HCT116 (cell line): ENCODE data around the gene MLPH. TPM values are rescaled to one million over a fixed set of nuclear protein-coding genes. Genes with fewer than 3 reads are reported as not detected.

Experiments
- ATAC-seq: fragments of 200-7000 bp; cut with Tn5 transposase; 2 replicates; pipeline ENCODE4 v1.9.1; 2020; ENCODE audit warnings: mild to moderate bottlenecking, moderate library complexity
- BruUV-seq: library from RNA; stranded (reverse); fragments of 400-500 nt; replicated peaks from 2 replicates; lab custom pipeline; 2021; lab: Mats Ljungman, UMichigan
- CTCF ChIA-PET: fragments of 300-600 bp; sonication (Branson Sonifier 250); formaldehyde crosslinking; loops from one replicate; lab custom pipeline; 2021; ENCODE audit warnings: antibody characterized with exemption; lab: Charles Lee
- POLR2A ChIA-PET: fragments of 300-600, 350-600 bp; sonication (Branson Sonifier 250); formaldehyde crosslinking; loops from one replicate; lab custom pipeline; 2021; ENCODE audit warnings: antibody characterized with exemption; lab: Charles Lee
- RAD21 ChIA-PET, 2 experiments: fragments of 300-600 bp; sonication (Branson Sonifier 250); formaldehyde crosslinking; loops; one replicate each; lab custom pipeline; 2023; ENCODE audit warnings: low total read pairs in 2 of 2; ENCODE audit not compliant: uncharacterized antibody in 2 of 2, unreplicated experiment in 2 of 2, low non-redundant PET in 1 of 2; lab: Charles Lee
- DNase-seq: peaks from one replicate; pipeline ENCODE4 v3.0.0-alpha.2; 2010; ENCODE audit warnings: low read depth, low spot score
- H2AFZ ChIP-seq: fragments of 200-600 bp; shearing (Covaris generic), sonication (generic); 2 replicates; pipeline ENCODE4 v1.6.1; 2017; ENCODE audit warnings: low read depth, mixed run types, mixed read lengths, antibody characterized with exemption, low read length; ENCODE audit not compliant: poor library complexity, severe bottlenecking
- H3K27ac ChIP-seq: 2 replicates; pipeline ENCODE4 v1.5.1; 2012; ENCODE audit warnings: low read depth, low read length
- H3K27me3 ChIP-seq: fragments of 200-600 bp; sonication (generic); 2 replicates; pipeline ENCODE4 v1.6.1; 2016; ENCODE audit warnings: mixed run types, low read length, mixed read lengths; ENCODE audit not compliant: insufficient read depth
- H3K36me3 ChIP-seq, 2 experiments: fragments of 200-500 bp in 1 of 2; fragments of 200-600 bp in 1 of 2; sonication (Bioruptor generic) in 1 of 2; sonication (generic) in 1 of 2; 2 replicates each; pipeline versions ENCODE4 v1.5.1 to v1.6.1; 2014 to 2016; ENCODE audit warnings: low read length in 2 of 2, inconsistent platforms in 1 of 2, mixed read lengths in 1 of 2, mixed run types in 1 of 2; ENCODE audit not compliant: insufficient read depth in 2 of 2, control insufficient read depth in 1 of 2
- H3K4me1 ChIP-seq, 2 experiments: fragments of 200-600 bp in 1 of 2; sonication (generic) in 1 of 2; 2 replicates each; pipeline versions ENCODE4 v1.5.1 to v1.6.1; 2012 to 2017; ENCODE audit warnings: low read length in 2 of 2, inconsistent platforms in 1 of 2, mild to moderate bottlenecking in 1 of 2, mixed read lengths in 1 of 2, mixed run types in 1 of 2, moderate library complexity in 1 of 2; ENCODE audit not compliant: insufficient read depth in 2 of 2, control insufficient read depth in 1 of 2
- H3K4me2 ChIP-seq: fragments of 200-600 bp; sonication (generic); 2 replicates; pipeline ENCODE4 v1.6.1; 2017; ENCODE audit warnings: mixed run types, low read length, mixed read lengths
- H3K4me3 ChIP-seq, 2 experiments: fragments of 200-600 bp in 1 of 2; sonication (generic) in 1 of 2; replicated peaks in 1 of 2; 2 replicates each; pipeline ENCODE4 v1.5.1; 2011 to 2016; ENCODE audit warnings: low read length in 2 of 2, control low read depth in 1 of 2, low read depth in 1 of 2, mild to moderate bottlenecking in 1 of 2, mixed read lengths in 1 of 2, mixed run types in 1 of 2
- H3K79me2 ChIP-seq: fragments of 200-600 bp; sonication (generic); 2 replicates; pipeline ENCODE4 v1.6.1; 2017; ENCODE audit warnings: mild to moderate bottlenecking, mixed run types, low read length, moderate library complexity, mixed read lengths; ENCODE audit not compliant: insufficient read depth
- H3K9ac ChIP-seq: fragments of 200-600 bp; sonication (generic); 2 replicates; pipeline ENCODE4 v1.6.1; 2016; ENCODE audit warnings: low read length, mixed read lengths
- H3K9me2 ChIP-seq: fragments of 200-600 bp; sonication (generic), shearing (Covaris generic); 2 replicates; pipeline ENCODE4 v1.6.1; 2017; ENCODE audit warnings: mixed run types, mild to moderate bottlenecking, moderate library complexity; ENCODE audit not compliant: insufficient read depth
- H3K9me3 ChIP-seq, 2 experiments: fragments of 200-500 bp in 1 of 2; fragments of 200-600 bp in 1 of 2; sonication (Bioruptor generic) in 1 of 2; sonication (generic) in 1 of 2; 2 replicates each; pipeline ENCODE4 v1.6.1; 2014 to 2017; ENCODE audit warnings: low read length in 2 of 2, mixed read lengths in 2 of 2, inconsistent platforms in 1 of 2, low read depth in 1 of 2, mild to moderate bottlenecking in 1 of 2, mixed run types in 1 of 2, moderate library complexity in 1 of 2; ENCODE audit not compliant: control insufficient read depth in 1 of 2, insufficient read depth in 1 of 2
- H4K20me1 ChIP-seq: fragments of 200-600 bp; sonication (generic), shearing (Covaris generic); 2 replicates; pipeline ENCODE4 v1.6.1; 2017; ENCODE audit warnings: mixed run types, mild to moderate bottlenecking, moderate library complexity; ENCODE audit not compliant: insufficient read depth
- EZH2 ChIP-seq: fragments of 200-600 bp; sonication (generic); IDR thresholded peaks from 2 replicates; pipeline ENCODE4 v1.6.1; 2017; ENCODE audit warnings: antibody characterized with exemption, mixed run types
- POLR2A ChIP-seq: IDR thresholded peaks from 2 replicates; pipeline ENCODE4 v1.7.0; 2011; ENCODE audit warnings: borderline replicate concordance; ENCODE audit not compliant: insufficient read depth, insufficient read length; ENCODE audit errors: extremely low read depth
- intact Hi-C: fragments of 100-400 bp; cut with micrococcal nuclease; formaldehyde crosslinking; loops from 2 replicates; pipeline ENCODE4 v1.10.0; 2022
- total RNA-seq: library from RNA; stranded (reverse); gene quantifications from one replicate; pipeline ENCODE4 v1.2.1, GENCODE V29; 2021; ENCODE audit not compliant: unreplicated experiment
- TF ChIP-seq, protein P1 (sequence below): IDR thresholded peaks from 2 replicates; pipeline ENCODE4 v1.6.1; 2012; ENCODE audit warnings: low read depth

The MLPH gene
- total RNA-seq, 1 experiment from 2014 or later: 81.4 TPM

DNA sequence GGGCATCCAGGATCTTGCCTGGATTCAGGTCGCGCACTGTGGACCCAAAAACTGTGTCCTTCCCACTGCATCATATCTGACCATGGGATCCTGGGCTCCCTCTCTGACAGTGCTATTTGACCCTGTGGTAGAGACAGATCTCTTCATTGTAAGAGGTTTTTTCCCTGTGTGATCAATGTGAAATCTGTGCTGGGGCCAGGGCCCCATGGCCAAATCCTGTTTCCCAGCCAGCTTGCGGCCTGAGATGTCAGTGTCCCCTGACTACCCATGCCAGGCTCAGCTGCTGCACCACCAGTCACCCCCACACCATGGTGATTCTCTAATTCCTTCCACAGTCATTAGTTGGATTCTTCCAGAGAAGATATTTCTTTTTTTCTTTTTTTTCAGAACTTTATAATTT is 82.8 kb downstream of the MLPH start (continued):
- TF ChIP-seq, protein P1, sequence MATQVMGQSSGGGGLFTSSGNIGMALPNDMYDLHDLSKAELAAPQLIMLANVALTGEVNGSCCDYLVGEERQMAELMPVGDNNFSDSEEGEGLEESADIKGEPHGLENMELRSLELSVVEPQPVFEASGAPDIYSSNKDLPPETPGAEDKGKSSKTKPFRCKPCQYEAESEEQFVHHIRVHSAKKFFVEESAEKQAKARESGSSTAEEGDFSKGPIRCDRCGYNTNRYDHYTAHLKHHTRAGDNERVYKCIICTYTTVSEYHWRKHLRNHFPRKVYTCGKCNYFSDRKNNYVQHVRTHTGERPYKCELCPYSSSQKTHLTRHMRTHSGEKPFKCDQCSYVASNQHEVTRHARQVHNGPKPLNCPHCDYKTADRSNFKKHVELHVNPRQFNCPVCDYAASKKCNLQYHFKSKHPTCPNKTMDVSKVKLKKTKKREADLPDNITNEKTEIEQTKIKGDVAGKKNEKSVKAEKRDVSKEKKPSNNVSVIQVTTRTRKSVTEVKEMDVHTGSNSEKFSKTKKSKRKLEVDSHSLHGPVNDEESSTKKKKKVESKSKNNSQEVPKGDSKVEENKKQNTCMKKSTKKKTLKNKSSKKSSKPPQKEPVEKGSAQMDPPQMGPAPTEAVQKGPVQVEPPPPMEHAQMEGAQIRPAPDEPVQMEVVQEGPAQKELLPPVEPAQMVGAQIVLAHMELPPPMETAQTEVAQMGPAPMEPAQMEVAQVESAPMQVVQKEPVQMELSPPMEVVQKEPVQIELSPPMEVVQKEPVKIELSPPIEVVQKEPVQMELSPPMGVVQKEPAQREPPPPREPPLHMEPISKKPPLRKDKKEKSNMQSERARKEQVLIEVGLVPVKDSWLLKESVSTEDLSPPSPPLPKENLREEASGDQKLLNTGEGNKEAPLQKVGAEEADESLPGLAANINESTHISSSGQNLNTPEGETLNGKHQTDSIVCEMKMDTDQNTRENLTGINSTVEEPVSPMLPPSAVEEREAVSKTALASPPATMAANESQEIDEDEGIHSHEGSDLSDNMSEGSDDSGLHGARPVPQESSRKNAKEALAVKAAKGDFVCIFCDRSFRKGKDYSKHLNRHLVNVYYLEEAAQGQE: no peak
- no peak for TF ChIP-seq POLR2A
- TF ChIP-seq, all 23 proteins: peak for 0

DNA sequence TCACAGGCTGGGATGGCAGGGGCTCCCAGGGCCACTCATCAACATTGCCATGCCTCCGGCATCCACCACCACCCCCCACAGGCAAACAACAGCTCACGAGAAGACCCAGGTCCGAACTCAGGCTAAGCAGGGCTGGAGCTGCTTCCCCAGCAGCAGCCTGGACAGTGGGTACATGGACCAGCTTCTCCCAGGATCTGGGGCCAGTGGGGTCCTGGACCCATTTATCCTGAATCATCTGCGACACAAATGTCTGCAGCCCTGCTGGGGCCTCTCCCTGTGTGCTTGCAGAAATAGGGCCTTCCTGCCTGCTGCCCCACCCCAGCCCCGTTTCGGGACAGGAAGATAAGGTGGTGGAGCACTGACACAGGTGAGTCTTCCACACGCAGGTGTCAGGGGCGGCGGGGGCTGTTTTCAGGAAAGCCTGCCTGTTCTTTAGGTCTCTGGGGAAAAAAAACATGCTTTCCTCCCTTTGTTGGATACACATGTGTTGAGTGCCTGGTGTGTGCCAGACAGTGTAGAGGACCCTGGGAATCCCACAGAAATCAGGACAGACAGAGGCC is 83.8 kb downstream of the MLPH start:
- no peak overlapping the region for H3K4me2 ChIP-seq
- no peaks in the 10 kb centered on the region for H3K79me2 ChIP-seq
- ATAC-seq: no peak
- no peak overlapping the region for H2AFZ ChIP-seq
- ChIA-PET RAD21 (interaction anchor here in 1 of 2 experiments (2.3 kb wide), 1 partner anchor 100 kb away, joined by 16 read pairs; no protein-coding TSS in a partner anchor), CTCF (interaction anchor here (0.6 to 4.0 kb wide), 6 partner anchors 59 to 485 kb away, joined by 3 to 61 read pairs (median 18); partner anchors contain the start of gene COPS8), POLR2A (no interaction called here)
- no peaks in the 10 kb centered on the region for H3K36me3 ChIP-seq
- BruUV-seq: no TSS peak
- no peaks in the 10 kb centered on the region for H4K20me1 ChIP-seq
- no peaks in the 10 kb centered on the region for H3K27me3 ChIP-seq
- H3K9ac ChIP-seq: no peak overlapping the region
- DNase-seq: no peak
- no peaks in the 10 kb centered on the region for H3K9me3 ChIP-seq
- no peaks in the 10 kb centered on the region for H3K9me2 ChIP-seq
- H3K27ac ChIP-seq: no peak overlapping the region
- intact Hi-C loops: no loop called here
- TF ChIP-seq EZH2: no peak
- H3K4me1 ChIP-seq: peaks cover 11 to 26% of the 10 kb centered on the region in 2 experiments
- no peak overlapping the region for H3K4me3 ChIP-seq
